HFF-Myc (cell line): ENCODE measurements around the gene FBXO7.

Experiments
- DNase-seq: peaks from one replicate; pipeline ENCODE4 v3.0.0-alpha.2; 2011; ENCODE audit warnings: low read depth; ENCODE audit errors: extremely low read depth
- H3K4me3 ChIP-seq: replicated peaks from 2 replicates; pipeline ENCODE4 v1.5.1; 2011; ENCODE audit warnings: low read depth, mild to moderate bottlenecking, control low read depth, low read length
- TF ChIP-seq, protein P1 (sequence below): IDR thresholded peaks from 2 replicates; pipeline ENCODE4 v1.5.1; 2012; ENCODE audit warnings: mild to moderate bottlenecking, low read depth, low read length, control low read depth; ENCODE audit errors: missing control alignments

The FBXO7 gene

DNA sequence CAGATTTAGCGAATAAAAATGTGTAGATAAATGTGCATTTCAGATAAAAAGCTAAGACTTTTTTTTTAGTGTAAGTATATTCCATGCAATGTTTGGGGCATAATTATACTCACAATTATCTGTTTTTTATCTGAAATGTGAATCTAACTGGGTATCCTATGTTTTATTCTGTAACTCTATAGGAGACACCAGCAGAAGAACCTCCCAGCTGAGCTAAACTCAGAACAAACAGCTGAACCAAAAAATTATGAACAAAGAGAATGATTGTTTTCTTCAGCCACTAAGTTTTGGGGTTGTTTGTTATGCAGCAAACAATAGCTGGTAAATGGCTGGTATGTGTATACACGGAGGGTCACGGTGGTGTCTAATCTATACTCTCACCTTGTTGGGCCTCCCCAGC, 42.9 kb downstream of the FBXO7 start:
- DNase-seq: no peak
- TF ChIP-seq, protein P1, sequence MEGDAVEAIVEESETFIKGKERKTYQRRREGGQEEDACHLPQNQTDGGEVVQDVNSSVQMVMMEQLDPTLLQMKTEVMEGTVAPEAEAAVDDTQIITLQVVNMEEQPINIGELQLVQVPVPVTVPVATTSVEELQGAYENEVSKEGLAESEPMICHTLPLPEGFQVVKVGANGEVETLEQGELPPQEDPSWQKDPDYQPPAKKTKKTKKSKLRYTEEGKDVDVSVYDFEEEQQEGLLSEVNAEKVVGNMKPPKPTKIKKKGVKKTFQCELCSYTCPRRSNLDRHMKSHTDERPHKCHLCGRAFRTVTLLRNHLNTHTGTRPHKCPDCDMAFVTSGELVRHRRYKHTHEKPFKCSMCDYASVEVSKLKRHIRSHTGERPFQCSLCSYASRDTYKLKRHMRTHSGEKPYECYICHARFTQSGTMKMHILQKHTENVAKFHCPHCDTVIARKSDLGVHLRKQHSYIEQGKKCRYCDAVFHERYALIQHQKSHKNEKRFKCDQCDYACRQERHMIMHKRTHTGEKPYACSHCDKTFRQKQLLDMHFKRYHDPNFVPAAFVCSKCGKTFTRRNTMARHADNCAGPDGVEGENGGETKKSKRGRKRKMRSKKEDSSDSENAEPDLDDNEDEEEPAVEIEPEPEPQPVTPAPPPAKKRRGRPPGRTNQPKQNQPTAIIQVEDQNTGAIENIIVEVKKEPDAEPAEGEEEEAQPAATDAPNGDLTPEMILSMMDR: no peak
- H3K4me3 ChIP-seq: no peak overlapping the region

DNA sequence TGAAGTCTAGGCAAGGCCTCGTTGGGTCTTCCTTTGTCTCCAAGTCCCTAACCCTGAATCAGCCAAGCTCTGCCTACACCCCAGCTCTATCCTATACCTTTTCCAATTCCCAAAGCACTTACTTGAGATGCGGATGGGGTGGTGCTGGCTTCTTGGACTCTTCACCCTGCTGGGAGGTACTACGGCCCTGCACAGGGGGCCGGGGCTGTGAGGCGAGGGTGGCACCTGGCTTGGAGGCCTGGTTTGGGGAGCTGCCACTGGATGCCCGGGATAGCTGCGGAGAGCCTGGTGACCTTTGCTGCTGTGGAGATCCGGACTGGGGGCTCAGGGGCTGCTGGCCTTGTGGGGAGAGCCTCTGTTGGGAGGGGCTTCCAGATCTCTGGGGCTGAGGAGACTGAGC, 43.3 kb downstream of the FBXO7 start:
- DNase-seq: no peak
- no peak overlapping the region for H3K4me3 ChIP-seq
- TF ChIP-seq, protein P1: no peak

DNA sequence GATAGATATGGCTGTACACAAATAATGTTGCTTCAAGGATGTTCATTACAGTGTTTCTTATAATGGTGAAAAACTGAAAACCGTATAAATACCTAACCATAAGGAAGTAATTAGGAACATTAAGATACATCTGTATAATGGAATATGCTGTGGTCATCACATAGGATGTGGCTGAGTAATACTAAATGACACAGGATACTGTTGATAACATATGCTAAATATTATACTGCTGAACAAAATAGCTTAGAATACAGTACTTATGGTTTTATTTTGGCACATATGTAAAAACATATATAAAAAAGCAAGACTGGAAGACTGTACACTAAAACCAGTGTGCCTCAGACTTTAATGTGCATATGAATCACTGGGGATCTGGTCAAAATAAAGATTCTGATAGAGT, 43.8 kb downstream of the FBXO7 start:
- no peak for DNase-seq
- TF ChIP-seq, protein P1: no peak
- no peak overlapping the region for H3K4me3 ChIP-seq

DNA sequence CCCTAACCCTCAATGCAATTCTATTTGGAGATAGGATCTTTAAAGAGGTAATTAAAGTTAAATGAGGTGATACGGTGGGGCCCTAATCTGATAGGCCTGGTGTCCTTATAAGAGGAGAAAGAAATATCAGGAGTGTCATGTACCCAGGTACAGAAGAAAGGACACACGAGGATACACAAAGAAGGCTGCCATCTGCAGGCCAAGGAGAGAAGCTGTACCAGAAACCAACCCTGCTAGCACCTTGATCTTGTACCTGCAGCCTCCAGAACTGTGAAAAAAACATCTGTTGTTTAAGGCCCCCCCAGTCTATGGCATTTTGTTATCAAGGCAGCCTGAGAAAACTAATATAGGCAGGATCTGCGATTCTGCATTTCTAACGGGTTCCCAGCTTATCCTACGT, 44.2 kb downstream of the FBXO7 start:
- DNase-seq: no peak
- H3K4me3 ChIP-seq: no peak overlapping the region
- TF ChIP-seq, protein P1: peak; percentile 25

DNA sequence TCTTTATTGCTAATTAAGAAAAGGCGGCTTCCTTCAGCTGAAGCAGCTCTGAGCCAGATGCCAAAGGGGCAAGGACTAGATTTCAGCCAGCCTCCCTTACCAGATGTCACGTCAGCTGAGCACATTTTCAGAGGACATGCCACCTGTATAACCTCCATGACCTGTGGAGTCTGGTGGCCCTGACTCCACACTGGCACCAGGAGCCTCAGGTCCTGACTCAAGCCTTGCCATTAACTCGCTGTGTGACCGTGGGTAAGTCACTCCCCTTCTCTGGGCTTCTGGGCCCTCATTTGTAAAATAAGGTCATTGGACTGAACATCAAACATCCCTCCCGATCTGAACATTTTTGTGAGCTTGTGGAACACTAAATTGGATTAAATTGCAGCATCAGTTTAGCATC, 46.0 kb downstream of the FBXO7 start:
- H3K4me3 ChIP-seq: no peak overlapping the region
- no peak for DNase-seq
- TF ChIP-seq, protein P1: no peak

DNA sequence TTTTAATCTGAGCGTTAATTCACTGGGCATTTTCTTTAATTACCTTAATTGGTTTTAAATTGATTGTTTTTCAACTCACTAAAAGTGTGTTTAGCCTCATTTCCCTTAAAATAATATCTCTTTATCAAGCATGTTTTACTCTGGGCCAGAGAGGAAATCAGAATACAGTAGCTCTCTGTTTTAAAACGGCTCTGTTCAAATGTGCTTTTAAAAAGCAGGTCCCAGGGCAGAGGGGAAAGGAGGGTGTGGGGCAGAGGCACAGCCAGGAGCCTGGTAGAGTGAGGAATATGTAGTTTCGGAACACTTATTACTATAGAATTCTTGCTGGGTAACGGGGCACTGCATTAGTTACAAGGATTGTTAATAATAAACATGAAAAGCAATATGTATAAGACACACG, 47.6 kb downstream of the FBXO7 start:
- DNase-seq: no peak
- no peak overlapping the region for H3K4me3 ChIP-seq
- TF ChIP-seq, protein P1: no peak

DNA sequence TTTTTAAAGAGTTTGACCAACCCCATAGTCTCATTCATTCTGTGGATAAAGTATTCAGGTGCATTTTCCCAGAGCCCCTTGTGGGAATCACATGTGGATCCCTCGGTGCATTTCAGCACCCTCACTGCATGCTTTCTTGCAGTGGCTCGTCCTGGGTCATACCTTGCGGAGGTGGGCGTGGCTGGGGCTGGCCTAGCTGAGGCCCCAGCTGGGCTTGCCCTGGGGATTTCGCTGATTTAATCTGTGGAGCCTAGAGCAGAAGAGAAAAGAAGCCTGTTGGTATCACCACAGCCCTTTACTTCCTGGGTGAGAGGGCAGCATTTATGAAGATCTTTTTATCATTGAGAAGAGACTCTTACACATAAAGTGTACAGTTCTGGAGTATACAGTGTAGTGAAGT, 53.1 kb downstream of the FBXO7 start:
- DNase-seq: no peak
- H3K4me3 ChIP-seq: no peak overlapping the region
- TF ChIP-seq, protein P1: no peak
